ENCODE measurements around the gene PROX1.

PROX1 gene

DNA sequence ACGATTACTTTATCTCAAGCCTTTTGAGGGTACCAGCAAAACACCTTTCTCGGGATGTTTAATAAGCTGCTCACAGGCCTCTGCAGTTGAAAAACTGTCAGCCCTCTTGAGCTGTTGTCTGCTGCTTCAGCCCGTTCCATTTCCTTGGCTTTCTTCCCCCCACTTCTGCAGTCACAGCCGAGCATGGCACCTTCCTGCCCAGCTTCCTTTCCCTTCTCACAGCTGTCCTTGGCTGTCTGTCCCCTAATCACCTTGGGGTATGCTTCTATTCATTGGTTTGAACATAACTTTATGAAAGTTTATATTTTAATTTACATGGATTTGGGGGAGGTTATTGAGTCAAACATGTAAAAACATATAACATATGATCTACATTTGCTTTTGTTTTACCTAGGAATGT is 6.9 kb upstream of the PROX1 start:
- no peak for DNase-seq

DNA sequence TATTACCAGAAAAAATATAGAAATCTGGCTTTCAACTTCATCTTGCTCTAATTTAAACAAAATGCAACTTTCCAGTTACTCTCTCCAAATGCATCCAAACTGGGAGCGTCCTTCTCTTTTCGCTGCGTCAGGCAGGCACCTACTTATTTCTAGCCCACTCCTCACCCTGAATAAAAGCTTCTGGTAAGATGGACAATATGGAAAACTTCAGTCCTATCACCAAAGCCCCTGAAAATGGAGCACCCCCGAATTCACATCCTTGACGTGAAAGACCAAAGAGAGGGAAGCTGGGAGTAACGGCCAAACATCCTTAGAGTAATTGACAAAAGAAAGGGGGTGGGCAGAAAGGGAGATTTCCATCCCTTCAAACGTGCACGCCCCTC is 5.5 kb upstream of the PROX1 start:
- no peak for DNase-seq

DNA sequence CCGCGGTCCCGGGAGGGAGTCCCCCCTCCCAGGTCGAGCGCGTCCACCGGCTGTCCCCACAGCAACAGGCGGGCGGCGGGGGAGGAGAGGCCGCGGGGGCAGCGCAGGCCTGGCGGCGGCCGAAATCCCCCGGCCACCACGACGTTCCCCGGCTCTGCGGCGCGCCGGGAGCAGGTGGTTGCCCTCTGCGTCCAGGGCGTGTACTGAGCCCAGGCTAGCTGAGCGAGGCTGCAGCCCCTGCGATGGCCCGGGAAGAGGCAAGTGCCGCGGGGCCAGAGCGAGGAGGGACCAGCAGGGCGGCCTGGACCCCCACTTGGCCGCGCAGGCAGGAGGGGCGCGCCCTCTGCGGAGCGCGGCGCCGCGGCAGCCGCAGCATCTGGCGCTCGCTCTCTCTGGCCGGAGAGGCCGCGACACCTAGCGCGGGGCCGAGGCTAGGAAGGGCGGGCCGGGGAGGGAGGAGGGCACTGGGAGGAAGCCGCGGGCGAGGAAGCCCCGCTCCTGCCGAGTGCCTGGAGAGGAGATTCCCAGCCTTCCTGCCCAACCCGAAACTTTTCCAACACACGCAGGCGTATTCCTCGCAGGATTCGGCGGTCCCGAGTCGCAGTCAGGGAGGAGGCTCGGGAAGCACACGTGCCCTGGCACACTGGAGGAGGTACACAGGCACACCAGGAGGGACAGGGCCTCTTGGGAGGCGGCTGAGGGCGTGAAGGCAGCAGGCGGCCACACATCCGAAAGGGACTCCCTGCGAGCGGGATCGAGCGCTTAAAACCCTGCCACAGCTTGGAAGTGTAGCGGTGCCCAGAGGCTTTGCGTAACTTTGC is 4.9 kb upstream of the PROX1 start:
- DNase-seq: no peak

DNA sequence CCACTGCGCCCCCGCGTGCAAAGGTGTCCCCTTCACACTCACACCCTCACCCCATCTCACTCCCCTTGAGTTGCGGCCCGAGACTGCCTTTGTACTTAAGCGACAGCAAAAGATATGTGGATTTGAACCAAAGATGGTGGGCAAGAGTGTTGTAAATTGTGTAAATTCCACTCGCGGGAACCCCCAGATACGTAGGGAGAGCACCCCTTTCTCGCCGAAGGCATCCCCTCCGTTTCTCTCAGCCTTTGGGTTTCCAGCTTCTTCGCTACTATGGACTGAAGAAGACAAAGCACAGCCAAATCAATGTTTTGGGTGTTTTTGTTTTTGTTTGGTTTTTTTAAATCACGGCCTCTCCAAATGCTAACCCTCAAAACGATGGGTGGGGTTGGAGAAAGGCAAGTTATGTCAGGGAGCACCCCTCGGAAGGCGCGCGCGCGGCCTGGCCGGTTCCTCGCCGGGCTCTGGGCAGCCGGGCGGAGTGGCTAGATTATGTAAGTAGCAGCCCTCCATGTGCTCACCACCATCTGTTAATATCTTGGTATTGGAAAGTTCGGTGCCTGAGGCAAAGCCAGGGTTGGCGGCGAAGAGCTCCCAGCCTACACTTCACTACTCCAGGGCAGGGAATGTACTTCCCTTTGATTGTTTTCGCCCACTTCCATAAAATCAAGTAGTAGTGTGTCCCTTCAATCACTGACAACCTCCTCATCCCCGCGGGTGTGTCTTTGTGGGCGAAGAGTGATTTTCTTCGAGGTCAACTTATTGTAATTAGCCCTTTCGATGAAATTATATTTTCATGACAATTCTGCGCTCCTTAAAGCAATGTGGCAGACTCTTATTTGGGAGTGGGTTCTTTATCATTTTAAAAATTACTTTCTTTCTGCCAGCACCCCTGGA is 4.0 kb upstream of the PROX1 start:
- DNase-seq: no peak

DNA sequence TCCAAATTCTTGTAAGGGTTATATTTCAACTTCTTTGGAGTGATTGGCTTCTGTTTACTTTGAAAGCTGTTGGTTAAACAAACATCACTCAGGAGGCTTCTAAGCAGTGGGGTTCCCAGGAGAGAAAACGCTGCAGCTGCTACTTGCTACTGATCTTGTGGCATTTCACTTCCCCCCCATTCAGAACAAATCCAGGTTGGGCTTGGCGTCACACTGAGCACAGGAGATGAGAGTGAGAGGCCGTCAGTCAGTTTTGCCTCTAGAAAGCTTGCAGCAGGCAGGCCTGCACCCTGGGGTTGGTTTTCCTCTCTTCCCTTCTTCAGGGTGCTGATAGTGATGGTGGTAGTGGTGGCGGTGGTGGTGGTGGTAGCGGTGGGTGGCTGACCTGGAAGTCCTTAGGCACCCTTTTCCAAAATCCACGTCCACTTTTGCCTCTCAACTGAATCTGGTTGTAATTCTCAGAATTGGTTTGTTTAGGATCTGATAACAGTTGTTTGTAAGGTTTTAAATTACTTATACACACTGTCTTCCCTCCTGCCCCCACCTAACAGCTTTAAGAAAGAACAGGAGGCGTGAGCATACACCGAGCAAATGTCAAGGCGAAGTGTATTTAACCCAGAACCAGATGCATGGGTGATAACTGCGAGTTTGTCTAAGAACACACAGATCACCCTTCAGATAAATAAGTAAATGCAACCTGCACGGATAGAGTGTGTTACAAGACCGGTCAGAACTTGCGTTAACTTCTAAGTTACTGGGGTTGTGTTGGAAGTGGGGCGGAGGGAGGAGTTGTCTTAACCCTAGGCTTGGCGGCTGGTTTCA is 3.2 kb upstream of the PROX1 start:
- DNase-seq: no peak

DNA sequence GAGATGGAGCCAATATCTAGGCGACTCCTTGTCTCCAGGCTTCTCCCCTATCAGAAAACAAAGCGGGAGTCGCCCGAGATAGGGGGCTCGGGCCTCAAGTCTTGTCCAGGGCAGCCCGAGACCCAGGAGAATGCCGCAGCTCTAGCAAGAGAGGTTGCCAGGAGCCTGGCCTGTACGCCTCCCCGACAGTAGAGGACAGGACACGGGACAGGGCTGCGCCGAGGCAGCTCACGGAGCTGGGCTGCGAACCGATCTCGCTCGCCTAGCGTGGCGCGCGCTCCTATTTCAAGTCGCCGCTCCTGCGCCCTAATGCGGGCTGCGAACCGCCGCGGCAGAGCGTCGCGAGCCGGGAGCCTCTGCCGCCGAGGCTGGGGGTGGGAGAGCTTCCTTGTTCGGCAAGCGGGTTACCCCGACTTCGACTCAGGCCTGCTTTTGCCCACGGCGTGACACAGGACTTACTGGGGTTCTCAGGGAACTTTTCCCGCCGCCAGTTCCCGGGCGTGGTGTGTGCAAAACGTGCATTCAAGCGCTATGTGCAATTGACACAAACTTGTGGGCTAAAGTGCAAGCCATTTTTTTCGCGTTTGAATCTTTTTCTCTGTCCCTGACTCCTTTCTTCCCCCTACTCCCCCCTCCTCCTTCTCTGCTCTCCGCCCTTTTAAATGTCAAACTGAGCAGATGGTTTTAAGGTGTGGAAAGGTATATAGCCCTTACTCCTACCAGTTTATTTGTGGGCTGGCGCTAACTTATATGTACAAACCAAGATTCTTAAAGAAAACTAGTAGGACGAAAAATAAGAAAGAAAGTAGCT is 2.4 kb upstream of the PROX1 start:
- no peak for DNase-seq

DNA sequence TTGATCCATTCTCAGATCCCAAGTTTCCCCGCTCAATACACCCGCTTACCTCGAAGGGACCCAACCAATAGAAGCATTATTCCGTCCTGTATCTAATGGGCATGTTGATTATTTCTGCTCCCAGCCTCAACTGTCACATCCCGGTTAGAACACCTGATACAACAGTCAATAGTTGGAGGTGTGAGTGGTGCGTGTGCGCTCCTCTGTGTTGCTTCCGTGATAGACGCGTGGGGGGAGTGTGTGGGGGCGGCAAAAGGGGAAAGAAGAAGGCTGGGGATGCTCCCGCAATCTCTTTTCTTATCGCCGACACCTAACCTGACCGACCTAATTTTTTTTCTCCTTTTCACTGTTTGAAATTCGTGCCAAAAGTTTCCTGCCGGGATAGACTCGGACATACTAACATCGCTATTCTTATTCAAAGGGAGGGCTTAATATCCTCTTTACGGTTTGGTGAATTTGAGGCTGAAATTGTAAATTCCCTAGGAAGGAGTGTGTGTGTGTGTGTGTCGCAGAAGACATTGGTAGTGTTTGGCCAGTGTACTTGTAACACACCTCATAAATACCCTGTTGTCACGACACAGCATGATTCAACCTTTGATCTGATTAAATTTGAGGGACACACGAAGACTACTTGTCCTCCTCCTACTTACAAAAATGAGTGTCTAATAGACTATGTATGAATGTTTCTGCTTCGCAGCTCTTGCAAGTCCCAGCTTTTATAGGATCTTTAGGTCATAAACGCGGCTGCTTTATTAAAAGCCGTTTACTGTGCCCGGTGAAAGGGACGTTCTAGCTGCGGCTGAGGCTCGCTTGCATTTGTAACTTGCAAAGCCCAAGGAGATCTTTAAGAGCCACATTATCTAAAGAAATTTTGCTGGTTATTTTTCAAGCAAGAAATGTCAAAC is 1.5 kb upstream of the PROX1 start:
- no peak for DNase-seq

DNA sequence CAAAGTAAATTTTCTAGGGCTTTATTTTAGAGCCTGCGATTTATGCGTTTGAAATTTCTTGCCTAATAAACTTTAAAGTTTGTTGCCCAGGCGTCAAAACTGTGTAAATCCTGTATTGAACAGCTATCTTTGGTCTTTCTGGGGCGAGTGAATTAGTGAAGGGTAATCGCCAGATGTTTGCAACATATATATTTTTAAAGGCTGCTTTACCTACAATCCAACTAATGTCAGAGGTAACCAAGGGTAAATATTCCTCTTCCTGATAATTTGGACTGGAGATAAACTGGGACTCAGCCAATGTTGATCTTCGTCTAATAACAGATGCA is 885 bp upstream of the PROX1 start:
- no peak for DNase-seq

DNA sequence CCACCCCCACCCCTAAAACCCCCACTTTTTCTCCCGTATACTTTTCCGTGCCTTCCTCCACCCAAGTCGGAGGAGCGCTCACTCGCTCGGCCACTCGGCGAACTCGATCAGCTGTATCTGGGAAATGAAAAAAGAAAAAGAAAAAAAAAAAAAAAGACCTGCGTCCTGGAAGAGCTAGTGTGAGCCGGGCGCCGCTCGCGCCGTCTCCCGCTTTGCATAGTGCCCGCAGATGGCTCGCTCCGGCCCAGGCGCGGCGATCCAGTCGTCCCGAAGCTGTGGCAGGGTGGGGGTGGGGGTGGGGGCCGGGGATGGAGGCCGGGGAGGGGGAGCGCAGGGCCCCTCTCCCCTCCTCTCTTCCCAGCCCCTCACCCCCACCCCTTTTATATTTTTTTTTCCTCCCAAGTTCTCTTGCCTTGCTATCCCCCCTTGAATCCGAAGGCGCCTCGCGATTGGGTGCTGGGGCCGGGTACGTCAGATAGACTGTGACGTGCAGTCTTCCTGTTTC is 299 bp upstream of the PROX1 start:
- no peak for DNase-seq

DNA sequence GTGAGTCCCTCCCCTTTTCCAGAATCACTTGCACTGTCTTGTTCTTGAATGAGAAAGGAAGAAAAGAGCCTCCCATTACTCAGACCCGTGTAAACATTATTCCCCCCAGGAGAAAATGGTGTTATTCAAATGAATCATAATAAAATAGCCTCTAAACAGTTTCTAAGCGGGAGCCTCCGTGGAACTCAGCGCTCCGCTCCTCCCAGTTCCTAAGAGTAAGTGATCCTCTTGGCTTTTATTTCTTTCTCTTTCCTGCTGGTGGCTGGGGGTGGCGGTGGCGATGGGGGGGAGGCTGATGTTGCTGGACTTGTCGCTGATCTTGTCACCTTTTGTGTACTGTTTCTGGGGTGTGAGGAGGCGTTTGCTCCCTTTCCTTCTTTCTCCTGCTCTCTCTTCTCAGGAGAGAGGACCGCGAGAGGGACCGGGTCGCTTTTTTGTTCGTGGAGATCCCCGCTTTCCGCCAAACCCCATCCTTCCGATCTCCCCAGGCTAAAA is 781 bp downstream of the PROX1 start:
- no peak for DNase-seq

DNA sequence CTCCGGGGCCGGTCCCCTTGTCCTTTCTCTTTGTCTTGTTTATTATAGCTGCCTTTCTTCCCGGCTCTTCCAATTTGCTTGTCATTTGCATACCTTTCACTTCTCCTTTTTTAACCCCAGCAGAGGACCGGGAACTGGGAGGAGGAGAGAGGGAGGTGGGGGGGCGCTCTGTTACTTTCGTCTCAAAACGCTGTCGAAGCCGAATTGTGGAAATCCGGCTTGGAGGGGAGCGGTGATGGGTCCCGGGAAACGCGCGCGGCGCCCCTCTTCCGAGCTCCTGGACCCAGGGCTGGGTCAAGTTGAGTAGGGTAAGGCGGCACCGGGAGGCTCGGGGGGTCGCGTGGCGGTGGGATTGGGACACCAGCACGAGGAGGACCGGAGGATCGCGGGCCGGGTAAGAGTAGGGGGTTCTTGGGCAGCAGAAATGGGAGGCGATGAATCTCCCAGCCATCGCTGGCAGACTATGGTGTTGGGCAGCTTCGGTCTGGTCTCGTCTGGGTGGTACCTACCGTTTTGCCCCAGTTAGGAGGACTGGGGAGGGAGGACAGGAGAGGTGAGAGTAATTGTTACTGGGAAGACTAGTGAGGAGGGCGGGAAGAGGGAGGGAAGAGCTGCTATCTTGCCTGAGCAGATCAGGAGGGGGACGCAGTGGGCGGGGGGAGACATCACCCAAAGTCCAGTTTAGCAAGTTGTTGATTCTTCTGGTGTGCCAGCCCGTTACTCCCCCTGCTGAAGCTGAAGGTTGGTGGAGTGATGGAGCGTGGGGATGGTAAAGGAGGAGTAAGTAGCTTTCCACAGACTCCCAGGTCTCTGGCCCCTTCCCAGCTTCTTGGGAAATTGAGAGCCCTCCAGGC is 1.5 kb downstream of the PROX1 start:
- no peak for DNase-seq

DNA sequence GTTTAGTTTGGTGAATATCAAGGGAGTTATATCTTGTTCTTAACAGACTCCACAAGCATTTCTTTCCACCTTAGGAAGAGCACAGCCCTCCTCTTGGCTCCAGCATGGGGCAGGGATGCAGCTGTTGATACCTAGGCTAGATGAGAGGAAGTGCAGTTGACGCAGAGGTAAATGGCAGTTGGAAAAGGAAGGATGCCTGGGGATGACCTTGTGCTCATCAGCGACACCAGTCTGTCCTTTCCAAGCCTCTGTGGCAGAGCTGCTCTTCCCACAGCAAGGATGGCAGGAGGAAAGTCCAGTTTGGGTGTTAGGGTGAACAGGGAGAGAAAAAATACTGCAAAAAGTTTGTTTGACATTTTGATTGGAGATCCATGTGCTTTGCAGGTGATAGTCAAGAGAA is 6.2 kb downstream of the PROX1 start:
- DNase-seq: no peak

DNA sequence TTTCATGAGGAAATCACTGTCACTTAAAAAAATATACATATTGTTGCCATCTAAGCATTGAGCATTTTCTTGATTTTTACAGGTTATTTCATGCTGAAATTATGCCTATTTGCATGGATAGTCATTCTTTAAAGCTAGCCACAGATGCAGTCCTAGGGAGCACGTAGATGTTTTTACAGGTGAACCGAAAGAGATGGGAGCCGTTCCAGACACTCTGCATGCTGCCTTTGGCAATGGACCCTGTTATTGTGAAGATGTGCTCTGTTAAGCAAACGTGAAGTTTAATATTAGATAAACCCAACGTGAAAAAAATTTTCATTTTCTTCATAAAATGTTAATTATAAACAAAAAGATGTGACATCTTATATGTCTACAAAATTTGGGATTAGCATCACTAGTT is 7.1 kb downstream of the PROX1 start:
- no peak for DNase-seq

DNA sequence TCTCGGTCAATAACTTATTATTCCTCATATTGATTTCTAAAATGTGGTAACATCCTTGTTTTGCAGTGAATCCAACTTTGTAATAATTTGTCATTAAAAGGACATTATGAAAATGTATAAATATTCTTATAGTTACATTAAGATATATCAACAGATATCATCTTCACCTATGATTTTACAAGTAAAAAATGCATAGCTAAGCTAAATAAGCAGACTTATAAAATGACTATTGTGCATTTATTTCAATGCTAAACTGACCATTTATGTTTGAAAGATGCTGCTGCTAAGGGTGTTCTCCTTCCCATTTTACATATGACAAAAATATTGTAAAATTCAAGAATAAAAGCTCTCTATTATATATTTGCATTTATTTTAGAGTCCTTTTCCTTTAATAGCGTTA is 7.8 kb downstream of the PROX1 start:
- DNase-seq: no peak

DNA sequence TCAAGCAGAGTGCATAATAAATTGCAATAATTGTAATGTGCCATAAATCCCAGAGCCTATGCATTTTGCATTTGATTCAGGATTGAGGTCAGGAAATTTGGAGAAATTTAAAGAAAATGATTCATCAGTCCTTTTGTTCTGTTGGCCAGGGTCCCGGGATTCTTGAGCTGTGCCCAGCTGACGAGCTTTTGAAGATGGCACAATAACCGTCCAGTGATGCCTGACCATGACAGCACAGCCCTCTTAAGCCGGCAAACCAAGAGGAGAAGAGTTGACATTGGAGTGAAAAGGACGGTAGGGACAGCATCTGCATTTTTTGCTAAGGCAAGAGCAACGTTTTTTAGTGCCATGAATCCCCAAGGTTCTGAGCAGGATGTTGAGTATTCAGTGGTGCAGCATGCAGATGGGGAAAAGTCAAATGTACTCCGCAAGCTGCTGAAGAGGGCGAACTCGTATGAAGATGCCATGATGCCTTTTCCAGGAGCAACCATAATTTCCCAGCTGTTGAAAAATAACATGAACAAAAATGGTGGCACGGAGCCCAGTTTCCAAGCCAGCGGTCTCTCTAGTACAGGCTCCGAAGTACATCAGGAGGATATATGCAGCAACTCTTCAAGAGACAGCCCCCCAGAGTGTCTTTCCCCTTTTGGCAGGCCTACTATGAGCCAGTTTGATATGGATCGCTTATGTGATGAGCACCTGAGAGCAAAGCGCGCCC is 8.7 kb downstream of the PROX1 start:
- DNase-seq: no peak

DNA sequence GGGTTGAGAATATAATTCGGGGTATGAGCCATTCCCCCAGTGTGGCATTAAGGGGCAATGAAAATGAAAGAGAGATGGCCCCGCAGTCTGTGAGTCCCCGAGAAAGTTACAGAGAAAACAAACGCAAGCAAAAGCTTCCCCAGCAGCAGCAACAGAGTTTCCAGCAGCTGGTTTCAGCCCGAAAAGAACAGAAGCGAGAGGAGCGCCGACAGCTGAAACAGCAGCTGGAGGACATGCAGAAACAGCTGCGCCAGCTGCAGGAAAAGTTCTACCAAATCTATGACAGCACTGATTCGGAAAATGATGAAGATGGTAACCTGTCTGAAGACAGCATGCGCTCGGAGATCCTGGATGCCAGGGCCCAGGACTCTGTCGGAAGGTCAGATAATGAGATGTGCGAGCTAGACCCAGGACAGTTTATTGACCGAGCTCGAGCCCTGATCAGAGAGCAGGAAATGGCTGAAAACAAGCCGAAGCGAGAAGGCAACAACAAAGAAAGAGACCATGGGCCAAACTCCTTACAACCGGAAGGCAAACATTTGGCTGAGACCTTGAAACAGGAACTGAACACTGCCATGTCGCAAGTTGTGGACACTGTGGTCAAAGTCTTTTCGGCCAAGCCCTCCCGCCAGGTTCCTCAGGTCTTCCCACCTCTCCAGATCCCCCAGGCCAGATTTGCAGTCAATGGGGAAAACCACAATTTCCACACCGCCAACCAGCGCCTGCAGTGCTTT is 9.4 kb downstream of the PROX1 start:
- no peak for DNase-seq

DNA sequence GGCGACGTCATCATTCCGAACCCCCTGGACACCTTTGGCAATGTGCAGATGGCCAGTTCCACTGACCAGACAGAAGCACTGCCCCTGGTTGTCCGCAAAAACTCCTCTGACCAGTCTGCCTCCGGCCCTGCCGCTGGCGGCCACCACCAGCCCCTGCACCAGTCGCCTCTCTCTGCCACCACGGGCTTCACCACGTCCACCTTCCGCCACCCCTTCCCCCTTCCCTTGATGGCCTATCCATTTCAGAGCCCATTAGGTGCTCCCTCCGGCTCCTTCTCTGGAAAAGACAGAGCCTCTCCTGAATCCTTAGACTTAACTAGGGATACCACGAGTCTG is 10.0 kb downstream of the PROX1 start:
- DNase-seq: no peak

DNA sequence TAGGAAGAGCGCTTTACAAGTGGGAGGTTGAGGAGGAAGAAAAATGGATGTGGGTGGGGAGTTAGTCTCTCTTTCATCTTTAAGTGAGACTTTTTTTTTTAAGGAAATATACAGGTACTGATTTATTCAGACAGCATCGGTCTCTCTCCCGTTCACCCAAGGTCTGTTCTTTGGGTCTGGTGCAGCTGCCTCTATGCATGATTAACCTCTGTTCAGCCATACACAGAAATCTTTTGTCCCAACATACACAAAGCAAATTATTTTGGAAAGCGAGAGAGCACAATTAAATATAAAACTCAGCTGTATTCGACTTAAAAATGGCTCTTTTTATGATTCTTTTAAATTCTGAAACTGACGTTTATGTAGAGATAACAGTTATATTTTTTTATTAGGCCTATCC is 11.0 kb downstream of the PROX1 start:
- DNase-seq: no peak

DNA sequence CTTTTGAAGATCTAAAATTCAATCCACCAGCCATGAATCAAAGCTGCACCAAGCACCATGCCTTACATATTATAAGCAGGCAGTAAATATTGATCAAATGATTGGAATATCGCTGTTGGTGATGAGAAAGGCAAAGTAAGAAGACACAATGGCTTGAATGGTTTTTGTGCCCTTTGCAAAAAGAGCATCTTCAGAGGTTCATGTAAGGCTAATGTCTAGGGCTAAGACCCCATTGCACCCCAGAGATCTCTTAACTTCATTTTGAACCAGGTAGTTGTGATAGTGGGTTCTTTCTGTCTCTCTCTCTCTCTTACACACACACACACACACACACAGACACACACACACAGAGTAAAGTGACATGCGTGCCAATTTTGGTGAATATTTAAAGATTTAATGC is 12.0 kb downstream of the PROX1 start:
- DNase-seq: no peak
